ENCODE data around the gene SPTBN4.

GRCh38 chr19:40422748-40423566 lies 43.8 kb upstream of the SPTBN4 start:
- TF ChIP-seq FOS (IDR thresholded peaks at IDR 0.05; ENCODE audit: borderline replicate concordance, extremely low read depth, insufficient read length) (no peak), TARDBP (IDR thresholded peaks at IDR 0.05; ENCODE audit: borderline replicate concordance) (no peak), POLR2A (IDR thresholded peaks at IDR 0.05; ENCODE audit: low read depth, low read length) (peak; percentile 31; the same call in 1 of the 2 replicates), RAD21 (IDR thresholded peaks at IDR 0.05; ENCODE audit: insufficient read depth, low read depth, low read length) (no peak), ETV6 (conservative IDR thresholded peaks at IDR 0.05 in 1 of 2, IDR thresholded peaks at IDR 0.05 in 1 of 2; ENCODE audit: borderline replicate concordance in 1 of 2, low read depth in 1 of 2) (no peak), HCFC1 (IDR thresholded peaks at IDR 0.05; ENCODE audit: low read length) (no peak), CHD2 (IDR thresholded peaks at IDR 0.05; ENCODE audit: borderline replicate concordance, low read depth, low read length) (no peak), REST (IDR thresholded peaks at IDR 0.05; ENCODE audit: low read depth, low read length) (no peak), MXI1 (IDR thresholded peaks at IDR 0.05; ENCODE audit: low read depth, low read length) (no peak), CTCF (IDR thresholded peaks at IDR 0.05 in 2 of 3, conservative IDR thresholded peaks at IDR 0.05 in 1 of 3; ENCODE audit: control insufficient read depth in 2 of 3, extremely low read depth in 1 of 3, insufficient read depth in 1 of 3, low read depth in 3 of 3, low read length in 3 of 3) (no peak), EGR1 (IDR thresholded peaks at IDR 0.05; ENCODE audit: borderline replicate concordance in 1 of 2, low read depth in 2 of 2, low read length in 2 of 2) (no peak)
